HEK293 (cell line): ENCODE data around the gene ARMH3.

Experiments used
- CTCF ChIA-PET: fragments of 350-600 bp; formaldehyde crosslinking; extraction: SDS; loops from one replicate; lab custom pipeline; 2021; ENCODE audit warnings: antibody characterized with exemption; lab: Yijun Ruan, JAX
- POLR2A ChIA-PET: fragments of 300-600 bp; formaldehyde crosslinking; extraction: SDS; loops from one replicate; lab custom pipeline; 2020; ENCODE audit warnings: antibody characterized with exemption, inconsistent platforms; lab: Yijun Ruan, JAX
- H3K27ac ChIP-seq: fragments of 200-500 bp; sonication (Bioruptor generic); 2 replicates; pipeline ENCODE4 v1.5.1; 2014; ENCODE audit warnings: low read depth, low read length, control low read depth, inconsistent platforms; ENCODE audit errors: extremely low read depth
- H3K36me3 ChIP-seq, 2 experiments: fragments of 200-500 bp in 1 of 2; sonication (Bioruptor generic) in 1 of 2; 1 replicate in 1 of 2; 2 replicates in 1 of 2; pipeline ENCODE4 v1.5.1; 2014 to 2017; ENCODE audit warnings: inconsistent platforms in 2 of 2, low read length in 2 of 2; ENCODE audit not compliant: control insufficient read depth in 2 of 2, insufficient read depth in 1 of 2
- H3K4me1 ChIP-seq: fragments of 200-500 bp; sonication (Bioruptor generic); 2 replicates; pipeline ENCODE4 v1.5.1; 2014; ENCODE audit warnings: mild to moderate bottlenecking, low read length, inconsistent platforms; ENCODE audit not compliant: control insufficient read depth, insufficient read depth
- H3K4me3 ChIP-seq: 2 replicates; pipeline ENCODE4 v1.5.1; 2011; ENCODE audit warnings: low read depth, mild to moderate bottlenecking, control low read depth, low read length, moderate library complexity
- H3K9me3 ChIP-seq: fragments of 200-500 bp; sonication (Bioruptor generic); 2 replicates; pipeline ENCODE4 v1.5.1; 2014; ENCODE audit warnings: low read depth, low read length, inconsistent platforms; ENCODE audit not compliant: control insufficient read depth, insufficient read depth
- HOXC10 ChIP-seq: sonication (generic); formaldehyde crosslinking; IDR thresholded peaks from 2 replicates; pipeline ENCODE4 v1.8.1; 2023; ENCODE audit warnings: mild to moderate bottlenecking, missing genetic modification reagents
- KLF9 ChIP-seq: fragments of 450-650 bp; formaldehyde crosslinking; IDR thresholded peaks from 2 replicates; pipeline ENCODE4 v1.5.1; 2016; ENCODE audit warnings: missing biosample characterization, missing genetic modification characterization, low read depth
- MZF1 ChIP-seq: fragments of 450-650 bp; formaldehyde crosslinking; IDR thresholded peaks from 2 replicates; pipeline ENCODE4 v1.5.1; 2017; ENCODE audit warnings: missing biosample characterization, missing genetic modification characterization, borderline replicate concordance
- SETDB1 ChIP-seq: IDR thresholded peaks from one replicate; pipeline ENCODE4 v1.6.1; 2017; ENCODE audit warnings: mild to moderate bottlenecking, low read length, moderate library complexity, mixed read lengths; ENCODE audit not compliant: insufficient read length
- SP7 ChIP-seq: fragments of 450-650 bp; formaldehyde crosslinking; IDR thresholded peaks from 2 replicates; pipeline ENCODE4 v1.5.1; 2016; ENCODE audit warnings: missing biosample characterization, missing genetic modification characterization
- ZBTB20 ChIP-seq: fragments of 450-650 bp; formaldehyde crosslinking; IDR thresholded peaks from 2 replicates; pipeline ENCODE4 v1.5.1; 2016; ENCODE audit warnings: missing biosample characterization, missing genetic modification characterization
- ZEB2 ChIP-seq: fragments of 450-650 bp; formaldehyde crosslinking; IDR thresholded peaks from 2 replicates; pipeline ENCODE4 v1.5.1; 2016; ENCODE audit warnings: missing biosample characterization, missing genetic modification characterization
- ZNF146 ChIP-seq: fragments of 450-650 bp; formaldehyde crosslinking; IDR thresholded peaks from 2 replicates; pipeline ENCODE4 v1.5.1; 2016; ENCODE audit warnings: missing biosample characterization, missing genetic modification characterization
- ZNF175 ChIP-seq: fragments of 450-650 bp; formaldehyde crosslinking; IDR thresholded peaks from 2 replicates; pipeline ENCODE4 v1.5.1; 2016; ENCODE audit warnings: missing biosample characterization, missing genetic modification characterization
- ZNF211 ChIP-seq: fragments of 450-650 bp; formaldehyde crosslinking; IDR thresholded peaks from 2 replicates; pipeline ENCODE4 v1.5.1; 2016; ENCODE audit warnings: low read depth, missing biosample characterization, missing genetic modification characterization
- ZNF274 ChIP-seq, 2 experiments: fragments of 200-500 bp in 1 of 2; fragments of 450-650 bp in 1 of 2; sonication (Bioruptor generic) in 1 of 2; formaldehyde crosslinking in 1 of 2; IDR thresholded peaks; 2 replicates each; pipeline versions ENCODE4 v1.5.1 to v1.6.1; 2014 to 2016; ENCODE audit warnings: borderline replicate concordance in 1 of 2, inconsistent platforms in 1 of 2, low read length in 1 of 2, missing biosample characterization in 1 of 2, missing genetic modification characterization in 1 of 2
- ZNF280D ChIP-seq: fragments of 450-650 bp; formaldehyde crosslinking; IDR thresholded peaks from 2 replicates; pipeline ENCODE4 v1.5.1; 2016; ENCODE audit warnings: missing biosample characterization, missing genetic modification characterization
- ZNF324 ChIP-seq: fragments of 450-650 bp; formaldehyde crosslinking; IDR thresholded peaks from 2 replicates; pipeline ENCODE4 v1.5.1; 2016; ENCODE audit warnings: missing biosample characterization, missing genetic modification characterization
- ZNF449 ChIP-seq: fragments of 450-650 bp; formaldehyde crosslinking; IDR thresholded peaks from 2 replicates; pipeline ENCODE4 v1.5.1; 2017; ENCODE audit warnings: missing biosample characterization, mild to moderate bottlenecking, missing genetic modification characterization, moderate library complexity
- ZNF548 ChIP-seq: fragments of 450-650 bp; formaldehyde crosslinking; IDR thresholded peaks from 2 replicates; pipeline ENCODE4 v1.5.1; 2016; ENCODE audit warnings: missing biosample characterization, missing genetic modification characterization
- ZNF571 ChIP-seq: fragments of 450-650 bp; formaldehyde crosslinking; IDR thresholded peaks from 2 replicates; pipeline ENCODE4 v1.5.0; 2017; ENCODE audit warnings: missing biosample characterization, missing genetic modification characterization
- ZNF623 ChIP-seq: fragments of 450-650 bp; formaldehyde crosslinking; IDR thresholded peaks from 2 replicates; pipeline ENCODE4 v1.5.1; 2016; ENCODE audit warnings: missing biosample characterization, missing genetic modification characterization
- ZNF692 ChIP-seq: fragments of 450-650 bp; formaldehyde crosslinking; IDR thresholded peaks from 2 replicates; pipeline ENCODE4 v1.5.1; 2016; ENCODE audit warnings: missing biosample characterization, missing genetic modification characterization
- ZNF701 ChIP-seq: fragments of 450-650 bp; formaldehyde crosslinking; IDR thresholded peaks from 2 replicates; pipeline ENCODE4 v1.5.1; 2016; ENCODE audit warnings: missing biosample characterization, missing genetic modification characterization
- ZNF747 ChIP-seq: fragments of 450-650 bp; formaldehyde crosslinking; IDR thresholded peaks from 2 replicates; pipeline ENCODE4 v1.5.1; 2016; ENCODE audit warnings: missing biosample characterization, missing genetic modification characterization
- ZNF768 ChIP-seq: fragments of 450-650 bp; formaldehyde crosslinking; IDR thresholded peaks from 2 replicates; pipeline ENCODE4 v1.5.1; 2018; ENCODE audit warnings: missing biosample characterization, mild to moderate bottlenecking, missing genetic modification characterization
- ZNF843 ChIP-seq: fragments of 450-650 bp; formaldehyde crosslinking; IDR thresholded peaks from 2 replicates; pipeline ENCODE4 v1.5.1; 2016; ENCODE audit warnings: missing biosample characterization, missing genetic modification characterization
- TF ChIP-seq, protein P1 (sequence below): fragments of 450-650 bp; formaldehyde crosslinking; IDR thresholded peaks from 2 replicates; pipeline ENCODE4 v1.5.1; 2016; ENCODE audit warnings: missing biosample characterization, missing genetic modification characterization

ARMH3 gene

GRCh38 chr10:102016416-102016815 lies 39.6 kb downstream of the ARMH3 start:
- Histone ChIP-seq H3K4me1 (no peaks in the 10 kb centered on the region), H3K27ac (no peak overlapping the region), H3K9me3 (no peaks in the 10 kb centered on the region), H3K4me3 (no peak overlapping the region), H3K36me3 (peaks cover 21 to 60% of the 10 kb centered on the region in 2 experiments)
- CTCF ChIA-PET, result interaction anchor here (0.6 to 1.9 kb wide), 5 partner anchors 11 to 176 kb away, joined by 3 to 5 read pairs (median 3); no protein-coding TSS in a partner anchor
- no peak for TF ChIP-seq MZF1
- no peak for TF ChIP-seq ZNF211 (tag by site-specific recombination)
- TF ChIP-seq ZNF747 (tag by site-specific recombination), result no peak
- TF ChIP-seq SETDB1, result no peak
- no peak for TF ChIP-seq ZNF280D (tag by site-specific recombination)
- TF ChIP-seq ZNF324 (tag by site-specific recombination), result no peak
- no peak for TF ChIP-seq ZBTB20 (tag by site-specific recombination)
- TF ChIP-seq KLF9 (tag by site-specific recombination), result no peak
- no peak for TF ChIP-seq SP7 (tag by site-specific recombination)
- TF ChIP-seq ZNF623, result no peak
- no peak for TF ChIP-seq ZNF692
- no peak for TF ChIP-seq ZNF175 (tag by site-specific recombination)
- TF ChIP-seq ZNF768, result no peak
- TF ChIP-seq ZNF701 (tag by site-specific recombination), result no peak
- TF ChIP-seq ZNF548 (tag by site-specific recombination), result no peak
- no peak for TF ChIP-seq ZNF843 (tag by site-specific recombination)
- TF ChIP-seq ZNF449 (tag by site-specific recombination), result no peak
- TF ChIP-seq, protein P1, sequence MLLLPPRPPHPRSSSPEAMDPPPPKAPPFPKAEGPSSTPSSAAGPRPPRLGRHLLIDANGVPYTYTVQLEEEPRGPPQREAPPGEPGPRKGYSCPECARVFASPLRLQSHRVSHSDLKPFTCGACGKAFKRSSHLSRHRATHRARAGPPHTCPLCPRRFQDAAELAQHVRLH (tag by site-specific recombination), result no peak
- TF ChIP-seq ZNF274 (IDR thresholded peaks at IDR 0.05; ENCODE audit: low read length), result no peak
- no peak for TF ChIP-seq ZNF274 (tag by site-specific recombination; IDR thresholded peaks at IDR 0.05; ENCODE audit: borderline replicate concordance)
- no peak for TF ChIP-seq ZEB2
- POLR2A ChIA-PET, result interaction anchor here (0.6 kb wide), 1 partner anchor 200 kb away, joined by 3 read pairs; no protein-coding TSS in a partner anchor

DNA sequence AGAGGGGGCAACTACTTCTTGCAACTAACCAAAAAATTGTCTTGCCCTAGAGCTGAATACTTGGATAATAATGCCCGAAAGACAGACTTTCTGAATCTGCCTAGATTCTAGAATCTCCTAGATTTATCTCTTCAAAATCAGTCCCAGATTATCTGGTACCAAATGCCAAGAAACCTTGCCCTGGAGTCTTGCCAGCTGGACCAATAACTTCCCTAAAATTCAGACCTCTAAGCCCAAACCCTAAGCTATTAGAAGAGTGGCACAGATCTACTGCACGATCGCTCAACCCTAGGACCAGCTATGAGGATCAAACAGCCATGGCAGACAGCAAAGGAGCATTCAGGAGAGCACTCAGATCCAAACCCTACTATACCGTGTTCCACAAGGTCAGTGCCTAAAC lies 45.0 kb downstream of the ARMH3 start:
- TF ChIP-seq ZNF146 (no peak), HOXC10 (CRISPR knock-in tag) (no peak), ZNF571 (tag by site-specific recombination) (no peak)
- POLR2A ChIA-PET, result interaction anchor here (2.3 kb wide), 1 partner anchor 170 kb away, joined by 18 read pairs; no protein-coding TSS in a partner anchor

More for the DNA sequence above, 45.0 kb downstream of the ARMH3 start:
- Histone ChIP-seq H3K36me3 (peaks cover 26 to 46% of the 10 kb centered on the region in 2 experiments), H3K27ac (no peak overlapping the region), H3K9me3 (no peaks in the 10 kb centered on the region), H3K4me1 (no peaks in the 10 kb centered on the region), H3K4me3 (no peak overlapping the region)
- CTCF ChIA-PET, result interaction anchor here (0.6 to 8.1 kb wide), 28 partner anchors 9 to 408 kb away, joined by 3 to 178 read pairs (median 6); partner anchors contain the start of genes HPS6, KCNIP2 and NPM3
